GM19395 (cell line): ENCODE results near the gene ENTPD7.
"Not testable (repeated sequence)": the region's sequence is repeated elsewhere in the genome, so short reads cannot be mapped to it uniquely, and the experiment has no call there.

Experiments used
- ATAC-seq: cut with Tn5 transposase; IDR thresholded peaks from one replicate; pipeline ENCODE4 v1.9.1; 2021; ENCODE audit warnings: mild to moderate bottlenecking, moderate library complexity; ENCODE audit not compliant: unreplicated experiment

ENTPD7 gene

GRCh38 chr10:99659031-99659867 lies at the start of gene ENTPD7:
Gene ENTPD7 (plus strand): TSS chr10:99659509. CDS start chr10:99659957, 448 bp downstream.
- ATAC-seq = peak; percentile 99

GRCh38 chr10:99610221-99610620 lies 49.1 kb upstream of the ENTPD7 start:
- ATAC-seq = no peak

- ATAC-seq = no peak
Measured at GRCh38 chr10:99611326-99611725, 48.0 kb upstream of the ENTPD7 start.

GRCh38 chr10:99612167-99612831 lies 47.0 kb upstream of the ENTPD7 start:
- ATAC-seq = peak; percentile 77

GRCh38 chr10:99615426-99615825 lies 43.9 kb upstream of the ENTPD7 start:
- ATAC-seq = no peak

GRCh38 chr10:99617696-99618095 lies 41.6 kb upstream of the ENTPD7 start:
- ATAC-seq = no peak

- ATAC-seq = no peak
Measured at GRCh38 chr10:99619090-99619800, 40.1 kb upstream of the ENTPD7 start.

GRCh38 chr10:99619851-99620710 lies 39.2 kb upstream of the ENTPD7 start, which contains the start of gene SLC25A28:
Gene SLC25A28 (minus strand): TSS chr10:99620439. CDS start chr10:99620335, 104 bp downstream.
- ATAC-seq = no peak

- peak; percentile 90 for ATAC-seq
Measured at GRCh38 chr10:99620711-99621453, 38.4 kb upstream of the ENTPD7 start.

GRCh38 chr10:99621454-99622251 lies 37.7 kb upstream of the ENTPD7 start:
- no peak for ATAC-seq

GRCh38 chr10:99623919-99624318 lies 35.4 kb upstream of the ENTPD7 start:
- ATAC-seq = no peak

GRCh38 chr10:99625124-99625523 lies 34.2 kb upstream of the ENTPD7 start:
- not testable (repeated sequence) for ATAC-seq

- ATAC-seq = no peak
Measured at GRCh38 chr10:99628923-99629624, 30.2 kb upstream of the ENTPD7 start.

- no peak for ATAC-seq
Measured at GRCh38 chr10:99629625-99629978, 29.7 kb upstream of the ENTPD7 start.

GRCh38 chr10:99630433-99630832 lies 28.9 kb upstream of the ENTPD7 start:
- no peak for ATAC-seq

GRCh38 chr10:99630991-99631390 lies 28.3 kb upstream of the ENTPD7 start:
- no peak for ATAC-seq

GRCh38 chr10:99631496-99631895 lies 27.8 kb upstream of the ENTPD7 start:
- no peak for ATAC-seq

- no peak for ATAC-seq
Measured at GRCh38 chr10:99633832-99634231, 25.5 kb upstream of the ENTPD7 start.
